Mesendoderm (in vitro differentiated cells): Measurements from ENCODE around the gene EXD3.
"Not testable (repeated sequence)": the region's sequence is repeated elsewhere in the genome, so short reads cannot be mapped to it uniquely, and the experiment has no call there.

Experiments used
- DNase-seq: peaks from one replicate; pipeline ENCODE4 v3.0.0; 2013
- H2AK5ac ChIP-seq: 2 replicates; pipeline ENCODE4 v1.6.1; 2013; ENCODE audit warnings: low read length, inconsistent platforms
- H2BK120ac ChIP-seq: 2 replicates; pipeline ENCODE4 v1.6.1; 2013; ENCODE audit warnings: low read depth, mild to moderate bottlenecking, low read length, moderate library complexity, mixed read lengths
- H2BK15ac ChIP-seq: replicated peaks from 2 replicates; pipeline ENCODE4 v1.6.1; 2013; ENCODE audit warnings: low read depth, mild to moderate bottlenecking, moderate library complexity
- H2BK5ac ChIP-seq: 2 replicates; pipeline ENCODE4 v1.6.1; 2013; ENCODE audit warnings: low read length, inconsistent platforms
- H3K18ac ChIP-seq: 2 replicates; pipeline ENCODE4 v1.6.1; 2013; ENCODE audit warnings: mild to moderate bottlenecking, low read length, mixed read lengths
- H3K23ac ChIP-seq: one replicate; pipeline ENCODE4 v1.6.1; 2013; ENCODE audit warnings: low read length
- H3K27ac ChIP-seq: 2 replicates; pipeline ENCODE4 v1.5.1; 2013; ENCODE audit warnings: low read depth, mild to moderate bottlenecking, inconsistent platforms, low read length, moderate library complexity
- H3K27me3 ChIP-seq: 2 replicates; pipeline ENCODE4 v1.6.1; 2013; ENCODE audit warnings: low read length, control low read depth, mild to moderate bottlenecking, inconsistent platforms; ENCODE audit not compliant: insufficient read depth, poor library complexity
- H3K36me3 ChIP-seq: 2 replicates; pipeline ENCODE4 v1.6.1; 2013; ENCODE audit warnings: low read length, inconsistent platforms; ENCODE audit not compliant: control insufficient read depth, insufficient read depth
- H3K4ac ChIP-seq: one replicate; pipeline ENCODE4 v1.6.1; 2013; ENCODE audit warnings: low read depth, mild to moderate bottlenecking, low read length, moderate library complexity
- H3K4me1 ChIP-seq: 2 replicates; pipeline ENCODE4 v1.6.1; 2013; ENCODE audit warnings: low read depth, low read length, inconsistent platforms; ENCODE audit not compliant: control insufficient read depth
- H3K4me2 ChIP-seq: 2 replicates; pipeline ENCODE4 v1.6.1; 2013; ENCODE audit warnings: low read length
- H3K4me3 ChIP-seq: 2 replicates; pipeline ENCODE4 v1.5.1; 2013; ENCODE audit warnings: mild to moderate bottlenecking, low read length
- H3K56ac ChIP-seq: one replicate; pipeline ENCODE4 v1.6.1; 2013; ENCODE audit warnings: low read length
- H3K79me1 ChIP-seq: 2 replicates; pipeline ENCODE4 v1.6.1; 2013; ENCODE audit warnings: low read length, inconsistent platforms
- H3K79me2 ChIP-seq: 2 replicates; pipeline ENCODE4 v1.6.1; 2013; ENCODE audit warnings: mild to moderate bottlenecking, low read length; ENCODE audit not compliant: control insufficient read depth, insufficient read depth
- H3K9ac ChIP-seq: 2 replicates; pipeline ENCODE4 v1.6.1; 2013; ENCODE audit warnings: low read length, inconsistent platforms
- H4K5ac ChIP-seq: one replicate; pipeline ENCODE4 v1.6.1; 2013; ENCODE audit warnings: low read length
- H4K8ac ChIP-seq: one replicate; pipeline ENCODE4 v1.6.1; 2013; ENCODE audit warnings: low read depth, mild to moderate bottlenecking, control low read depth, low read length, moderate library complexity
- WGBS: extraction: QIAGEN DNeasy Blood & Tissue Kit; methylation state at CpG from one replicate; pipeline ENCODE4 v1.1.7; 2013; ENCODE audit warnings: low lambda C conversion rate, missing lambda C conversion rate; ENCODE audit not compliant: insufficient coverage; ENCODE audit errors: extremely low coverage; 5-methylcytosine and 5-hydroxymethylcytosine counted together

EXD3 gene

GRCh38 chr9:137452006-137452760 is 29.2 kb upstream of the EXD3 start:
- Histone ChIP-seq H2BK5ac (no peak overlapping the region), H3K23ac (no peak overlapping the region), H3K56ac (no peak overlapping the region), H3K27me3 (no peaks in the 10 kb centered on the region), H4K5ac (no peak overlapping the region), H2AK5ac (no peak overlapping the region), H3K9ac (no peak overlapping the region), H3K4me2 (no peak overlapping the region), H3K4me1 (peaks cover 4% of the 10 kb centered on the region), H2BK120ac (no peak overlapping the region), H3K4ac (no peak overlapping the region), H3K18ac (no peak overlapping the region), H3K79me2 (no peaks in the 10 kb centered on the region), H3K4me3 (no peak overlapping the region), H3K79me1 (no peaks in the 10 kb centered on the region), H4K8ac (no peak overlapping the region), H3K36me3 (peaks cover 2% of the 10 kb centered on the region), H2BK15ac (no peak overlapping the region), H3K27ac (no peak overlapping the region)
- WGBS: no CpG with 5 or more reads among the region's 17 CpGs
- no peak for DNase-seq

- not testable (repeated sequence) for H2BK15ac ChIP-seq, H2AK5ac ChIP-seq, H3K27ac ChIP-seq, H3K23ac ChIP-seq, H3K4me2 ChIP-seq, H3K56ac ChIP-seq, H3K36me3 ChIP-seq, H3K9ac ChIP-seq, H2BK120ac ChIP-seq, H3K4me1 ChIP-seq, H3K4ac ChIP-seq, DNase-seq, H3K4me3 ChIP-seq, H3K79me1 ChIP-seq, H3K79me2 ChIP-seq, H3K18ac ChIP-seq, H3K27me3 ChIP-seq, H4K8ac ChIP-seq, H4K5ac ChIP-seq, H2BK5ac ChIP-seq
- 100% methylated on average over 3 of the region's 31 CpGs for WGBS
These were observed 28.5 kb upstream of the EXD3 start for GRCh38 chr9:137451264-137452005.

DNA sequence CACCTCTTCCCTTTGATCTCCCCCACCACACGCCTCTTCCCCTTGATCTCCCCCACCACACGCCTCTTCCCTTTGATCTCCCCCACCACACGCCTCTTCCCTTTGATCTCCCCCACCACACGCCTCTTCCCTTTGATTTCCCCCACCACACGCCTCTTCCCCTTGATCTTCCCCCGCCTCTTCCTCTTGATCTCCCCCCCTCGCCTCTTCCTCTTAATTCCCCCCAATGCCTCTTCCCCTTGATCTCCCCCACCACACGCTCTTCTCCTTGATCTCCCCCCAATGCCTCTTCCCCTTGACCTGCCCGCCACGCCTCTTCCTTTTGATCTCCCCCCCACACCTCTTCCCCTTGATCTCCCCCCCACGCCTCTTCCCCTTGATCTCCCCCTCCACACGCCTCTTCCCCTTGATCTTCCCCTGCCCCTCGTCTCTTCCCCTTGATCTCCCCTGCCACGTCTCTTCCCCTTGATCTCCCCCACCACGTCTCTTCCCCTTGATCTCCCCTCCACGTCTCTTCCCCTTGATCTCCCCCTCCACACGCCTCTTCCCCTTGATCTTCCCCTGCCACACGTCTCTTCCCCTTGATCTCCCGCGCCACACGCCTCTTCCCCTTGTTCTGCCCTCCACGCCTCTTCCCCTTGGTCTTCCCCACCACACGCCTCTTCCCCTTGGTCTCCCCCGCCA is 27.7 kb upstream of the EXD3 start:
- not testable (repeated sequence) for H3K4ac ChIP-seq, H3K4me3 ChIP-seq, H2BK120ac ChIP-seq, H2BK15ac ChIP-seq, H3K4me2 ChIP-seq, H3K36me3 ChIP-seq, H3K79me1 ChIP-seq, H2AK5ac ChIP-seq, H3K18ac ChIP-seq, H3K23ac ChIP-seq, H3K56ac ChIP-seq, H3K27ac ChIP-seq, H3K79me2 ChIP-seq, H3K4me1 ChIP-seq, H3K27me3 ChIP-seq, H4K8ac ChIP-seq, H4K5ac ChIP-seq, H3K9ac ChIP-seq, H2BK5ac ChIP-seq, DNase-seq
- no CpG with 5 or more reads among the region's 24 CpGs for WGBS

DNA sequence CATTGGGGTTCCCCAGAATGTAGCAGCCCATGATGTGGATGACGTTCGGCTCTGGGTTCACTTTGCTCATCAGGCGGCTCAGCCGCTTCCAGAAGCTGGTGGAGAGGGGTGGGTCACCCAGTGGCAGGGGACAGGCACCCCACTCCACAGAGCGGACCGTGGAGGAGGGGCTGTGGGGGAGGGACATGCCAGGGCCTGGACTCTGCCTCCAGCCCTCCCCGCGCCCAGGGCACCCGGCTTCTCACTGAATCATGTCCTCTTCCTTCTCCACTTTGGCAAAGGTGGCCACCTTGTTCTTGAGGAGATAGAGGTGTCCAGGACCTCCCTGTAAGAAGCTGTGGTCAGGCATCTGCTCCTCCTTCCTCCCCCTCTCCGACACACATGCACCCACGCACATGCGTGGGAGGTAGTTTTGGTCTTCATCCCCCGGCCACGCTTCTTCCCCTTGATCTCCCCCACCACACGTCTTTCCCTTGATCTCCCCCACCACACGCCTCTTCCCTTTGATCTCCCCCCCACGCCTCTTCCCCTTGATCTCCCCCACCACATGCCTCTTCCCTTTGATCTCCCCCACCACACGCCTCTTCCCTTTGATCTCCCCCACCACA is 27.1 kb upstream of the EXD3 start:
- no peak overlapping the region for H4K5ac ChIP-seq
- no peak overlapping the region for H2AK5ac ChIP-seq
- no peak overlapping the region for H3K27ac ChIP-seq
- H3K79me1 ChIP-seq: no peaks in the 10 kb centered on the region
- H2BK120ac ChIP-seq: no peak overlapping the region
- no peaks in the 10 kb centered on the region for H3K27me3 ChIP-seq
- no peak overlapping the region for H3K56ac ChIP-seq
- no peak overlapping the region for H2BK15ac ChIP-seq
- H2BK5ac ChIP-seq: no peak overlapping the region
- H3K4me3 ChIP-seq: no peak overlapping the region
- no peak overlapping the region for H3K18ac ChIP-seq
- no peak overlapping the region for H3K23ac ChIP-seq
- peaks cover 4% of the 10 kb centered on the region for H3K4me1 ChIP-seq
- peaks cover 2% of the 10 kb centered on the region for H3K36me3 ChIP-seq
- no peak overlapping the region for H3K4ac ChIP-seq
- H3K4me2 ChIP-seq: no peak overlapping the region
- WGBS: no CpG with 5 or more reads among the region's 18 CpGs
- DNase-seq: no peak
- H4K8ac ChIP-seq: no peak overlapping the region
- H3K79me2 ChIP-seq: no peaks in the 10 kb centered on the region
- no peak overlapping the region for H3K9ac ChIP-seq

DNA sequence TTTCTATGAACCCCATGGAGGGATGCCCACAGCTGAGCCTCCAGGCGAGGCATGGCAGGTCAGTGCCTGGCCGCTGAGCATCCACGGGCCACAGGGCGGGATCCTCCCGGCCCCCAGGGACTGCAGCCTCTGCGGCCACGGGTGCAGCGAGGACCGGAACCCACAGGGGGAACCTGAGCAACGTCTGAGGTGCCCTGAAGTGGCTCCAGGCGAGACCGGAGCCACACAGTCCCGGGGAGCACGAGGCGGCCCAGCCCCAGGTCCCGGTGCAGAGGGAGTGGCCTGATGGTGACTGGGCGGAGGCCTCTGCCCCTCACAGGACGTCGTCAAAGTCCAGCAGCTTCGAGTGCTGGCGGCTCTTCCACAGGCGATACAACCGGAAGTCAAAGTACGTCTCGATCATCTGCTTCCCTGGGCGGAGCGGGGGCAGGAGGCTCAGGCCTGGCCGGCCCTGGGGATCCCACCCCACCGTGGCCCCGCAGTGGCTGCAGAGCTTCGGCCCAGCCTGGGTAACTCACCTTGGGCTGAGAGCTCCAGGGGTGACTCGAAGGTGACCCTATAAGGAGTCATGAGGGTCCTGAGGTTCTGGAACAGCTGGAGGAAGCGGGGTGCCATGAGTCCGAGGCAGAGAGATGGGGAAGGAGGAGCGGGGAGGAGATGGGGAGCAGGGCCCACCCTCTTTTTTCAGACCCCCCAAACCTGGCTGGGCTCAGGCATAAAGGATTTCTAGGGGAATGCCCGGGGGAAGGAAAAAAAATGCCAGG is 26.3 kb upstream of the EXD3 start:
- WGBS: no CpG with 5 or more reads among the region's 36 CpGs
- H3K36me3 ChIP-seq: peaks cover 2% of the 10 kb centered on the region
- H3K4me1 ChIP-seq: no peaks in the 10 kb centered on the region
- H3K4ac ChIP-seq: no peak overlapping the region
- H3K79me1 ChIP-seq: no peaks in the 10 kb centered on the region
- H3K18ac ChIP-seq: no peak overlapping the region
- H2BK5ac ChIP-seq: no peak overlapping the region
- H4K8ac ChIP-seq: no peak overlapping the region
- no peak overlapping the region for H2BK15ac ChIP-seq
- no peak overlapping the region for H4K5ac ChIP-seq
- no peak overlapping the region for H3K27ac ChIP-seq
- no peak overlapping the region for H3K4me2 ChIP-seq
- no peak overlapping the region for H3K9ac ChIP-seq
- H2AK5ac ChIP-seq: no peak overlapping the region
- DNase-seq: no peak
- no peak overlapping the region for H3K23ac ChIP-seq
- H3K79me2 ChIP-seq: no peaks in the 10 kb centered on the region
- no peak overlapping the region for H3K4me3 ChIP-seq
- H3K56ac ChIP-seq: no peak overlapping the region
- no peaks in the 10 kb centered on the region for H3K27me3 ChIP-seq
- no peak overlapping the region for H2BK120ac ChIP-seq
